ENCODE measurements around the gene MED9. TPM values are rescaled to one million over a fixed set of nuclear protein-coding genes. Genes with fewer than 3 reads are reported as not detected.

Gene MED9
- total and polyA plus RNA-seq, 7 donors: 9.7 to 17.9 (median 15.3) TPM

DNA sequence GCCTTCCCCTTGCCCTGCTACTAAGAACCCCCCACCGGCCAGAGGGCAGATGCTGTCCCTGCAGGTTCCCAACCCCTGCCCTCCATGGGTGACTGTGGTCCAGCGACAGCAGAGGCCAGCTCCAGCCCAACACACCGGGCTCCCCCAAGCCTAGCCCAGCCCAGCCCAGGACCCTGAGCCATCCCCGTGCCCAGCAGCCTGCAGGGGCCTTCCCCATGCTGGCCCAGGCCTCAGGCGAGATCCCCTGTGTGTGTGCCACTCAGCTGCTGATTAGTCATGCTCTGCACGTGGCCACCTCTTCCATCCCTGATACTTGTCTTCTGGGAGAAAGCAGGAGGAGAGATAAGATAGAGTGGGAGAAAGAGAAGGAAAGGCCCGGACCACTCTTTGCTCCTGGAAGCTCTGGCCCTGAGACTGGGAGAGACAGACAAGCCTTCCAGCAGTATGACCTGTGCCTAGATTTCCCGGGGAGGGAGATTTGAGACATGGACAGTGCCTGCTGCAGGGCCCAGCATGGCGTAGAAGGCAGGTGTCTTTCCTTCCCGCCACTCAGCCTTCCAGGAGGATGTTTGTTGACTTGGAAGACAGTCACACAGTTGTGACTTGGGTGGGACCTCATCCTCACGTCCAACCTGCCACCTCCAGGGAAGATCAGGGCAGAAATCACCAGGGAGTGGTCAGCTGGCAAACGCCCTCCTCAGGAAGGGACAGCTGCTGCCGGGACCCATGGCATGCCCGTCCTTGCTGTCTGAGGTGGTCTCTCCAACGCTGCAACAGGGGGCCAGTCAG, 60.7 kb downstream of the MED9 start:
- no peaks in the 10 kb centered on the region for H3K36me3 ChIP-seq
- H3K27ac ChIP-seq: peak overlapping the region in 2 of 4 donors; percentile 14 to 58
- DNase-seq: no peak
- H3K27me3 ChIP-seq: no peaks in the 10 kb centered on the region
- no peaks in the 10 kb centered on the region for H3K9me3 ChIP-seq
- TF ChIP-seq EP300 (IDR thresholded peaks at IDR 0.05) (no peak), POLR2AphosphoS5 (IDR thresholded peaks at IDR 0.05) (no peak), POLR2A (IDR thresholded peaks at IDR 0.05) (no peak)
- TF ChIP-seq, protein P1, sequence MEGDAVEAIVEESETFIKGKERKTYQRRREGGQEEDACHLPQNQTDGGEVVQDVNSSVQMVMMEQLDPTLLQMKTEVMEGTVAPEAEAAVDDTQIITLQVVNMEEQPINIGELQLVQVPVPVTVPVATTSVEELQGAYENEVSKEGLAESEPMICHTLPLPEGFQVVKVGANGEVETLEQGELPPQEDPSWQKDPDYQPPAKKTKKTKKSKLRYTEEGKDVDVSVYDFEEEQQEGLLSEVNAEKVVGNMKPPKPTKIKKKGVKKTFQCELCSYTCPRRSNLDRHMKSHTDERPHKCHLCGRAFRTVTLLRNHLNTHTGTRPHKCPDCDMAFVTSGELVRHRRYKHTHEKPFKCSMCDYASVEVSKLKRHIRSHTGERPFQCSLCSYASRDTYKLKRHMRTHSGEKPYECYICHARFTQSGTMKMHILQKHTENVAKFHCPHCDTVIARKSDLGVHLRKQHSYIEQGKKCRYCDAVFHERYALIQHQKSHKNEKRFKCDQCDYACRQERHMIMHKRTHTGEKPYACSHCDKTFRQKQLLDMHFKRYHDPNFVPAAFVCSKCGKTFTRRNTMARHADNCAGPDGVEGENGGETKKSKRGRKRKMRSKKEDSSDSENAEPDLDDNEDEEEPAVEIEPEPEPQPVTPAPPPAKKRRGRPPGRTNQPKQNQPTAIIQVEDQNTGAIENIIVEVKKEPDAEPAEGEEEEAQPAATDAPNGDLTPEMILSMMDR (IDR thresholded peaks at IDR 0.05): no peak
- intact Hi-C loops (cut with DNase I): no loop called here
- no peak overlapping the region for H3K4me3 ChIP-seq
- peaks cover 0 to 26% (median 11%) of the 10 kb centered on the region in 4 donors for H3K4me1 ChIP-seq
- 49 to 81% methylated on average over 15 of the region's 15 CpGs for WGBS, 2 donors

DNA sequence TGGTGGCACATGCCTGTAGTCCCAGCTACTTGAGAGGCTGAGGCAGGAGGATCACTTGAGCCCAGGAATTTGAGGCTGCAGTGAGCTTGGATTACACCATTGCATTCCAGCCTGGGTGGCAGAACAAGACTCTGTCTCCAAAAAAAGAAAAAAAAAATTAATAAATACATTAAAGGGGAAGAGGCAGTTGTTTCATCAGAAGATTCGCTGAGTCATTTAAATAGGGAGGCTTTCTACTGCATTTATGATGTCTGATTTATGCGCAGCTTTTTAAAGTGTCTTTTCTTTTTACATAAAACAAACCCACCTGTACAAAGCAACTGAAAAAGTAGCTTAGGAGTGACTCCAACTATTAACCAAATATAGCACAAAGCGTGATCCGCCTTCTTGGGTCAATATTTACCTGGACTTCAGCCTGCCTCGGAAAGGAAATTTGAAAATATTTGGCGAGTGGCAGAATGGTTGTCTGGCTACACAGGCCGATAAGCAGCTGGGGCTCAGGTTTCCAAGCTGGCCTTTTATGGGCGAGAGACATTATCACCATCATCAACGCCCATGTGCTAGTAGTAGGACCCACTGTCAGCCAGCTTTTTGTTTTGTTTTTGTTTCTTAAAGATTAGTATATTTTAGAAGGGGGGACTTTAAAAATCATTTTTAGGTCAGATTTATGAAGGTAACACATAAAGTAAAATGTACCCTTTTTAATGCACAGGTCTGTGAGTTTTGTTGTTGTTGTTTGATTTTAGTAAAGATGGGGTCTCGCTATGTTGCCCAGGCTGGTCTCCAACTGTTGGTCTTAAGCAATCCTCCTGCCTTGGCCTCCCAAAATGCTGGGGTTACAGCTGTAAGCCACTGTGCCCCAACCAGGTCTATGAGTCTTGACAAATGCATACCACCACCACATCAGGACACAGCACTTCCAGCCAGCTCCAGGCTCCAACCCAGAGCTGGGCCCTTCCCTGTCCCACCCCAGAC, 61.9 kb downstream of the MED9 start:
- Histone ChIP-seq H3K9me3 (no peaks in the 10 kb centered on the region), H3K27ac (peak overlapping the region in 2 of 4 donors; percentile 20 to 43), H3K27me3 (no peaks in the 10 kb centered on the region), H3K4me3 (no peak overlapping the region), H3K36me3 (no peaks in the 10 kb centered on the region), H3K4me1 (peaks cover 0 to 26% (median 11%) of the 10 kb centered on the region in 4 donors)
- TF ChIP-seq EP300 (IDR thresholded peaks at IDR 0.05) (no peak), POLR2A (IDR thresholded peaks at IDR 0.05) (no peak), POLR2AphosphoS5 (IDR thresholded peaks at IDR 0.05) (no peak)
- TF ChIP-seq, protein P1 (IDR thresholded peaks at IDR 0.05): no peak
- no peak for DNase-seq
- intact Hi-C loops (cut with DNase I): no loop called here
- 22 to 75% methylated on average over 10 of the region's 10 CpGs for WGBS, 2 donors

DNA sequence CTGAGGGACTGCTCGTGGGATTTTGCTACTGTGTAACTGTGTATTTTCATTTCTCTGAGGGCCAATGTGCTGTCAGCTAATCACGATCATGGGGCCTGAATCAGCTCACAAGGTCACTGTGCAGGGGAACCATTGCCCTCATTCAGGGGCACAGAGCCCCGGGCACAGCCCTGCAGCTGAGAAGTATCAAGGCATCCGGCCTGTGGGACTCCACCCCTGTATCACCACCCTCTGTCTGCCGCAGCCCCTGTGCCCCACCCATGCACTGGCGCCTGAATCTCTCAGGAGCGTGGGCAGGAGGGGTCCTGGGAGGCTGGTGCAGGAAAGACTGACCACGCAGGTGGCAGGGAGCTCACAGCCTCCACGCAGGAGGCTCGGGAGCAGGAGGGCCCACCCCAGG, 62.8 kb downstream of the MED9 start:
- DNase-seq: no peak
- Histone ChIP-seq H3K4me3 (no peak overlapping the region), H3K9me3 (no peaks in the 10 kb centered on the region), H3K27ac (peak overlapping the region in 2 of 4 donors; percentile 20 to 43), H3K36me3 (no peaks in the 10 kb centered on the region), H3K4me1 (peaks cover 0 to 26% (median 11%) of the 10 kb centered on the region in 4 donors), H3K27me3 (no peaks in the 10 kb centered on the region)
- intact Hi-C loops (cut with DNase I): no loop called here
- no peak for TF ChIP-seq POLR2A (IDR thresholded peaks at IDR 0.05)
- WGBS, 2 donors: 26 to 72% methylated on average over 10 of the region's 10 CpGs

DNA sequence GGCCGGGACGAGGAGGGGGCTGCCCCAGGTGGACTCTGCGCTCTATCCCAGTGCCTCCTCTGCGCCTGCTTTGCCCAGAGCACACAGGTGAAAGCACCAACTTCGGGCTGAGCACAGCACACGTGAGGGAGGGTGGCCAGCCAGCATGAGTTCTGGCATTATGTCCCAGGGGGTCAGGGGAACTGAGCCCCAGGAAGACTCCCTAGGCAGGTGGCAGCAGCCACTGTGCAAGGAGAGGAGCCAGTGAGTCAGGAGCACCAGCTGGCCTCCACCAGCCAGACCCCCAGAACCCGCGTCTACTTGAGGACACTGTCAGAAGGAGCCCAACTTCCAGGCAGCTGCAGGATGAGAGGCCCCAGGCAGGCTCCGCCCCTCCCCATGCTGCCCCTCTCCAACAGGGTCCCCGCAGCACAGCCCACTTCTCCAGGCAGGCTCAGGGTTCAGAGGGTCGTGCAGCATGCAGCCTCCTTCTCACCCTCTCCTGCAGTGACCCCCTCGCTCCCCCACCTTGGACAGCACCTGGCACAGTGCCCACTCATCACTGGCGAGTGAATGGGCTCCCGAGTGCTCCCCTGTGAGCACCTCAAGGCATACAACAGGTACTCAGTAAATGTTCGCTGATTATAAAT, 63.6 kb downstream of the MED9 start:
- DNase-seq: no peak
- Histone ChIP-seq H3K36me3 (no peaks in the 10 kb centered on the region), H3K4me3 (no peak overlapping the region), H3K9me3 (no peaks in the 10 kb centered on the region), H3K4me1 (peaks cover 0 to 26% (median 11%) of the 10 kb centered on the region in 4 donors), H3K27me3 (no peaks in the 10 kb centered on the region), H3K27ac (peak overlapping the region in 1 of 4 donors; percentile 43)
- 68 to 81% methylated on average over 15 of the region's 15 CpGs for WGBS, 2 donors
- no peak for TF ChIP-seq POLR2AphosphoS5 (IDR thresholded peaks at IDR 0.05)
- no peak for TF ChIP-seq EP300 (IDR thresholded peaks at IDR 0.05)
- intact Hi-C loops (cut with DNase I): no loop called here

DNA sequence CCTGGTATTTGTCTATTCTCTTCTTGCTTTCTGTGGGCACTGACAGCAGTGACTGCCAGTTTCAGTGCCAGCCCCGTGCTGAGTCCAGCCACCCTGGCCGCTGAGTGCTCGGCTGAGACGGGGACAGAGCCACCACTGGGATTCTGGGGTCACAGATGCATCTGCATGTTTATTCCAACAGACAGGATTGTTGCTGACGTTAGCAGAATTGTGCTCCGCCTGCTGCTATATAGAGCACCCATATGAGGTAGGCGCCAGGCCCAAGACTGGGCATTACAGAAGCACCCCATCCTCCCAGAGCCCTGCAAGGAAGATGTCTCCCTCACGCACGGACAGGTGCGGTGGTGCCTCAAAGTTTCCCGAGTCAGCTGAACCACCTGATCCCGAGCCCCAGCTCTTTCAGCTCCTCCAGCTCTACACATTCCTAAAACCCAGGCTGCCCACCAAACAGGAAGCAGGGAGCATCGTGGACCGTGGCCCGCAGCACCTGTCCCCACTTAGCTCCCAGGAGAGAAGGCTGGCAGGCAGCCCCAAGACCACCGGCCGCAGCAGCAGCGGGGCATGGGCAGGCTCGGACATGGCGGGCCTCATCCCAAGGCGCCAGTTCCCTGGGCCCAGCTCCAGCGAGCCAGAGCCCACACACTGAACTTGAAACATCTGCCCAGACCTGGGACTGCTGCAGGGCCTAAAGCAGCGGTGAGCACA, 64.3 kb downstream of the MED9 start:
- DNase-seq: no peak
- Histone ChIP-seq H3K27me3 (no peaks in the 10 kb centered on the region), H3K36me3 (no peaks in the 10 kb centered on the region), H3K9me3 (no peaks in the 10 kb centered on the region), H3K4me3 (no peak overlapping the region), H3K4me1 (peaks cover 0 to 20% (median 5%) of the 10 kb centered on the region in 4 donors), H3K27ac (no peak overlapping the region)
- intact Hi-C loops (cut with DNase I): no loop called here
- 86 to 87% methylated on average over 23 of the region's 23 CpGs for WGBS, 2 donors
- TF ChIP-seq, protein P1 (IDR thresholded peaks at IDR 0.05): no peak
- TF ChIP-seq POLR2AphosphoS5 (IDR thresholded peaks at IDR 0.05) (no peak), POLR2A (IDR thresholded peaks at IDR 0.05) (no peak), EP300 (IDR thresholded peaks at IDR 0.05) (no peak)
